ENCODE measurements around the gene HLA-DMA. TPM values are rescaled to one million over a fixed set of nuclear protein-coding genes. Genes with fewer than 3 reads are reported as not detected.

The HLA-DMA gene
- total and polyA plus RNA-seq, 2 of the 8 experiments (the other 6 are each of a cell fraction or from before 2014, with no cell fraction given): 13.3 to 23.1 TPM

GRCh38 chr6:32949113-32949512 lies 3.8 kb downstream of the HLA-DMA start (continued):
- TF ChIP-seq ATF3 (IDR thresholded peaks at IDR 0.05; ENCODE audit: insufficient read depth, low read depth, low read length) (no peak), NANOG (IDR thresholded peaks at IDR 0.05; ENCODE audit: insufficient read depth, low read depth, low read length, poor library complexity, severe bottlenecking) (no peak), KDM1A (IDR thresholded peaks at IDR 0.05; ENCODE audit: borderline replicate concordance, low read length) (no peak), SUZ12 (IDR thresholded peaks at IDR 0.05; ENCODE audit: low read length) (no peak), GTF2F1 (IDR thresholded peaks at IDR 0.05; ENCODE audit: borderline replicate concordance, low read depth, low read length) (no peak), EZH2 (IDR thresholded peaks at IDR 0.05; ENCODE audit: low read depth, low read length, severe bottlenecking) (no peak)

Data from H1 (cell line).